Measurements from ENCODE around the gene IBA57.

Gene IBA57

GRCh38 chr1:228190778-228191177 lies 25.2 kb downstream of the IBA57 start:
- no peak for DNase-seq (ENCODE audit: low spot score)

- DNase-seq (ENCODE audit: low spot score), result no peak
Observed at GRCh38 chr1:228194436-228194835, 28.8 kb downstream of the IBA57 start.

GRCh38 chr1:228194921-228195812 lies 29.6 kb downstream of the IBA57 start:
- no peak for DNase-seq (ENCODE audit: low spot score)

GRCh38 chr1:228197555-228198147 lies 32.0 kb downstream of the IBA57 start:
- DNase-seq (ENCODE audit: low spot score), result no peak

- DNase-seq (ENCODE audit: low spot score), result no peak
Observed at GRCh38 chr1:228198977-228199590, 33.5 kb downstream of the IBA57 start.

GRCh38 chr1:228204958-228205357 lies 39.4 kb downstream of the IBA57 start:
- DNase-seq (ENCODE audit: low spot score), result no peak

GRCh38 chr1:228205526-228206436 lies 40.2 kb downstream of the IBA57 start:
- no peak for DNase-seq (ENCODE audit: low spot score)

- no peak for DNase-seq (ENCODE audit: low spot score)
Observed at GRCh38 chr1:228206582-228207351, 41.2 kb downstream of the IBA57 start.

- no peak for DNase-seq (ENCODE audit: low spot score)
Observed at GRCh38 chr1:228207381-228207810, 41.8 kb downstream of the IBA57 start.

- DNase-seq (ENCODE audit: low spot score), result no peak
Observed at GRCh38 chr1:228207851-228208821, 42.5 kb downstream of the IBA57 start, which contains the start of gene OBSCN. TSS of gene OBSCN (plus strand) at chr1:228208044. CDS start at chr1:228211784, 3,740 bp downstream.

- DNase-seq (ENCODE audit: low spot score), result no peak
Observed at GRCh38 chr1:228208831-228209551, 43.4 kb downstream of the IBA57 start.

GRCh38 chr1:228209657-228210056 lies 44.1 kb downstream of the IBA57 start:
- no peak for DNase-seq (ENCODE audit: low spot score)

GRCh38 chr1:228210076-228210651 lies 44.6 kb downstream of the IBA57 start:
- no peak for DNase-seq (ENCODE audit: low spot score)

- no peak for DNase-seq (ENCODE audit: low spot score)
Observed at GRCh38 chr1:228210712-228211530, 45.3 kb downstream of the IBA57 start.

GRCh38 chr1:228211531-228212414 lies 46.2 kb downstream of the IBA57 start:
- DNase-seq (ENCODE audit: low spot score), result no peak

GRCh38 chr1:228212415-228212965 lies 46.9 kb downstream of the IBA57 start:
- no peak for DNase-seq (ENCODE audit: low spot score)

Measured in hematopoietic multipotent progenitor cell treated with erythropoietin and hydrocortisone succinate and interleukin-3 and kit ligand, for 17 days (in vitro differentiated cells).